ENCODE measurements around the gene PSMA3.

- TF ChIP-seq CTCF (conservative IDR thresholded peaks at IDR 0.05; ENCODE audit: low read length) (no peak), EZH2phosphoT487 (IDR thresholded peaks at IDR 0.05; ENCODE audit: borderline replicate concordance) (no peak)
Measured at GRCh38 chr14:58298477-58299400, 54.1 kb downstream of the PSMA3 start, which contains the start of gene ARID4A.

Data from Loucy (cell line).